ENCODE results near the gene JPH4.

Gene JPH4

GRCh38 chr14:23565626-23566025 is 13.0 kb downstream of the JPH4 start:
- H3K27ac ChIP-seq = no peak overlapping the region

GRCh38 chr14:23564876-23565275 is 13.7 kb downstream of the JPH4 start:
- no peak overlapping the region for H3K27ac ChIP-seq

More at GRCh38 chr14:23565626-23566025, 13.0 kb downstream of the JPH4 start:
- TF ChIP-seq CTCF (conservative IDR thresholded peaks at IDR 0.05) (no peak), ZFX (IDR thresholded peaks at IDR 0.05) (no peak)

GRCh38 chr14:23564181-23564812 is 14.3 kb downstream of the JPH4 start:
- no peak for TF ChIP-seq CTCF (conservative IDR thresholded peaks at IDR 0.05)
- no peak for TF ChIP-seq ZFX (IDR thresholded peaks at IDR 0.05)
- no peak overlapping the region for H3K27ac ChIP-seq

More at GRCh38 chr14:23564876-23565275, 13.7 kb downstream of the JPH4 start:
- TF ChIP-seq ZFX (IDR thresholded peaks at IDR 0.05) (no peak), CTCF (conservative IDR thresholded peaks at IDR 0.05) (no peak)

- no peak overlapping the region for H3K27ac ChIP-seq
- no peak for TF ChIP-seq ZFX (IDR thresholded peaks at IDR 0.05)
- no peak for TF ChIP-seq CTCF (conservative IDR thresholded peaks at IDR 0.05)
These were observed 15.0 kb downstream of the JPH4 start for GRCh38 chr14:23563473-23564180.

- H3K27ac ChIP-seq = no peak overlapping the region
- TF ChIP-seq ZFX (IDR thresholded peaks at IDR 0.05) = no peak
- TF ChIP-seq CTCF (conservative IDR thresholded peaks at IDR 0.05) = peak; percentile 89
These were observed 15.6 kb downstream of the JPH4 start for GRCh38 chr14:23562822-23563472.

GRCh38 chr14:23561873-23562821 is 16.4 kb downstream of the JPH4 start:
- TF ChIP-seq CTCF (conservative IDR thresholded peaks at IDR 0.05) (no peak), ZFX (IDR thresholded peaks at IDR 0.05) (no peak)
- no peak overlapping the region for H3K27ac ChIP-seq
